H1 (cell line): ENCODE results near the gene GPR15LG. TPM values are rescaled to one million over a fixed set of nuclear protein-coding genes. Genes with fewer than 3 reads are reported as not detected.

Experiments
- CBX8 ChIP-seq: fragments of 300-800, 300-1000 bp; sonication (generic); IDR thresholded peaks from 2 replicates; pipeline ENCODE4 v1.7.1; 2016; ENCODE audit warnings: low read depth, low read length, borderline replicate concordance
- CHD2 ChIP-seq: IDR thresholded peaks from 2 replicates; pipeline ENCODE4 v1.6.1; 2012; ENCODE audit warnings: low read length, improper control_type of control experiment
- EZH2 ChIP-seq: fragments of 200-600 bp; sonication (generic); IDR thresholded peaks from 2 replicates; pipeline ENCODE4 v1.7.1; 2012; ENCODE audit warnings: low read depth, mild to moderate bottlenecking, moderate library complexity, low read length, inconsistent platforms; ENCODE audit not compliant: severe bottlenecking
- HDAC2 ChIP-seq, 2 experiments: fragments of 300-600 bp in 1 of 2; sonication (generic) in 1 of 2; IDR thresholded peaks; 2 replicates each; pipeline ENCODE4 v1.6.1; 2011 to 2012; ENCODE audit warnings: low read depth in 2 of 2, low read length in 2 of 2, mild to moderate bottlenecking in 2 of 2, moderate library complexity in 2 of 2, borderline replicate concordance in 1 of 2, inconsistent platforms in 1 of 2
- JUN ChIP-seq: IDR thresholded peaks from 2 replicates; pipeline ENCODE4 v1.6.1; 2011; ENCODE audit warnings: low read depth, mild to moderate bottlenecking, improper control_type of control experiment, low read length
- RBBP5 ChIP-seq: IDR thresholded peaks from 2 replicates; pipeline ENCODE4 v1.7.1; 2012; ENCODE audit warnings: low read depth, mild to moderate bottlenecking, inconsistent platforms, low read length, moderate library complexity, borderline replicate concordance
- SAP30 ChIP-seq: fragments of 300-600 bp; sonication (generic); IDR thresholded peaks from 2 replicates; pipeline ENCODE4 v1.7.1; 2012; ENCODE audit warnings: low read length, moderate library complexity, mild to moderate bottlenecking, inconsistent platforms; ENCODE audit not compliant: insufficient read depth, insufficient replicate concordance
- SIX5 ChIP-seq: IDR thresholded peaks from 2 replicates; pipeline ENCODE4 v1.6.1; 2011; ENCODE audit warnings: mild to moderate bottlenecking, low read depth, low read length
- SP2 ChIP-seq: IDR thresholded peaks from 2 replicates; pipeline ENCODE4 v1.6.1; 2012; ENCODE audit warnings: mild to moderate bottlenecking, low read length, inconsistent platforms
- TAF7 ChIP-seq: optimal IDR thresholded peaks from 2 replicates; pipeline ENCODE3; 2011; ENCODE audit warnings: low read depth, mild to moderate bottlenecking, inconsistent platforms, low read length, moderate library complexity, borderline replicate concordance
- polyA plus RNA-seq, 7 experiments: library from polyadenylated mRNA; depleted of rRNA in 3 of 7; stranded (reverse) in 5 of 7; unstranded in 2 of 7; fragments of >200 nt in 5 of 7; fragments of 200-250 nt in 2 of 7; gene quantifications; 1 replicate in 5 of 7; 2 replicates in 1 of 7; 4 replicates in 1 of 7; pipeline versions ENCODE4 v1.2.1 to v1.2.3, GENCODE V29; 2011 to 2013; ENCODE audit warnings: missing spikeins in 2 of 7, mixed read lengths in 2 of 7
- total RNA-seq: library from RNA; stranded (reverse); fragmentation: NEBNext Ultra II Directional; extraction: Animal tissue kit (Norgen Biotek cat#: 25700); gene quantifications from 2 replicates; pipeline ENCODE4 v1.2.1, GENCODE V29; 2021

The GPR15LG gene
- total and polyA plus RNA-seq, 2 of the 8 experiments (the other 6 are each of a cell fraction or from before 2014, with no cell fraction given): not detected

- TF ChIP-seq CHD2: no peak
- no peak for TF ChIP-seq HDAC2 (IDR thresholded peaks at IDR 0.05; ENCODE audit: borderline replicate concordance in 1 of 2, low read depth in 2 of 2, low read length in 2 of 2)
- no peak for TF ChIP-seq SIX5
- TF ChIP-seq SAP30: no peak
- no peak for TF ChIP-seq TAF7
- no peak for TF ChIP-seq EZH2
- TF ChIP-seq RBBP5: no peak
- TF ChIP-seq JUN: no peak
- TF ChIP-seq SP2: no peak
- no peak for TF ChIP-seq CBX8
These were observed 24.8 kb downstream of the GPR15LG start (continued) for GRCh38 chr10:84198206-84198915.
